B cell (primary cell): ENCODE measurements around the gene HRC. TPM values are rescaled to one million over a fixed set of nuclear protein-coding genes. Genes with fewer than 3 reads are reported as not detected.

ENCODE experiments used
- ATAC-seq: fragments of 200-7000 bp; cut with Tn5 transposase; one replicate; pipeline ENCODE4 v1.10.0; 2021; ENCODE audit warnings: low read depth, mild to moderate bottlenecking, moderate number of reproducible peaks, moderate library complexity
- CTCF ChIA-PET: fragments of 350-600 bp; sonication (Branson Sonifier 250); formaldehyde crosslinking; loops from one replicate; lab custom pipeline; 2021; ENCODE audit warnings: antibody characterized with exemption, inconsistent platforms; lab: Charles Lee
- POLR2A ChIA-PET: fragments of 350-600 bp; sonication (Branson Sonifier 250); formaldehyde crosslinking; loops from one replicate; lab custom pipeline; 2021; ENCODE audit warnings: antibody characterized with exemption; lab: Charles Lee
- DNase-seq: peaks from one replicate; pipeline ENCODE4 v3.0.0; 2013
- H2AFZ ChIP-seq: 2 replicates; pipeline ENCODE4 v1.6.1; 2012; ENCODE audit warnings: mild to moderate bottlenecking, low read depth, low read length; ENCODE audit not compliant: insufficient read depth, poor library complexity, severe bottlenecking
- H3K27ac ChIP-seq, 2 donors: 1 replicate in 1 of 2; 2 replicates in 1 of 2; pipeline ENCODE4 v1.5.1; 2012 to 2013; ENCODE audit warnings: low read length in 2 of 2, mild to moderate bottlenecking in 2 of 2, moderate library complexity in 1 of 2
- H3K27me3 ChIP-seq, 4 experiments: fragments of 200-600 bp in 1 of 4; sonication (generic) in 1 of 4; replicated peaks in 1 of 4; 1 replicate in 2 of 4; 2 replicates in 2 of 4; pipeline versions ENCODE4 v1.6.1 to v1.7.0; 2013 to 2016; ENCODE audit warnings: low read length in 3 of 4, mild to moderate bottlenecking in 2 of 4, mixed read lengths in 1 of 4, moderate library complexity in 1 of 4; ENCODE audit not compliant: insufficient read depth in 4 of 4, control insufficient read depth in 3 of 4; ENCODE audit errors: control extremely low read depth in 1 of 4
- H3K36me3 ChIP-seq, 2 experiments: replicated peaks in 1 of 2; 1 replicate in 1 of 2; 2 replicates in 1 of 2; pipeline versions ENCODE4 v1.6.1 to v1.7.1; 2013; ENCODE audit warnings: low read length in 1 of 2; ENCODE audit not compliant: insufficient read depth in 2 of 2, control insufficient read depth in 1 of 2; ENCODE audit errors: control extremely low read depth in 1 of 2, extremely low read depth in 1 of 2
- H3K4me1 ChIP-seq, 2 donors: fragments of 200-600 bp in 1 of 2; sonication (generic) in 1 of 2; 1 replicate in 1 of 2; 2 replicates in 1 of 2; pipeline versions ENCODE4 v1.5.1 to v1.6.1; 2013 to 2017; ENCODE audit warnings: low read length in 2 of 2; ENCODE audit not compliant: control insufficient read depth in 2 of 2, insufficient read depth in 2 of 2
- H3K4me2 ChIP-seq: replicated peaks from 2 replicates; pipeline ENCODE3; 2012; ENCODE audit warnings: mild to moderate bottlenecking, low read depth, low read length; ENCODE audit not compliant: poor library complexity, severe bottlenecking
- H3K4me3 ChIP-seq, 5 experiments: fragments of 200-600 bp in 1 of 5; sonication (generic) in 1 of 5; 1 replicate in 3 of 5; 2 replicates in 2 of 5; pipeline versions ENCODE4 v1.5.1 to v1.7.0; 2011 to 2016; ENCODE audit warnings: low read length in 4 of 5, mild to moderate bottlenecking in 4 of 5, low read depth in 2 of 5, control low read depth in 1 of 5, moderate library complexity in 1 of 5; ENCODE audit not compliant: insufficient read depth in 1 of 5; ENCODE audit errors: control extremely low read depth in 1 of 5, extremely low read depth in 1 of 5
- H3K79me2 ChIP-seq: fragments of 200-600 bp; sonication (generic); one replicate; pipeline ENCODE4 v1.6.0; 2016; ENCODE audit warnings: low read length; ENCODE audit not compliant: control insufficient read depth, insufficient read depth
- H3K9ac ChIP-seq: fragments of 200-600 bp; sonication (generic); 2 replicates; pipeline ENCODE4 v1.6.1; 2017; ENCODE audit warnings: mild to moderate bottlenecking, low read length, moderate library complexity
- H3K9me3 ChIP-seq, 3 donors: one replicate each; pipeline versions ENCODE4 v1.6.1 to v1.7.1; 2013; ENCODE audit warnings: low read length in 2 of 3; ENCODE audit not compliant: control insufficient read depth in 2 of 3, insufficient read depth in 1 of 3; ENCODE audit errors: control extremely low read depth in 1 of 3
- H4K20me1 ChIP-seq: 2 replicates; pipeline ENCODE4 v1.6.0; 2012; ENCODE audit warnings: mild to moderate bottlenecking, low read length; ENCODE audit not compliant: insufficient read depth, control insufficient read depth, poor library complexity, severe bottlenecking
- H3K27ac Mint-ChIP-seq: one replicate; pipeline ENCODE4 v1.8.0; 2021; ENCODE audit warnings: mixed read lengths
- H3K27me3 Mint-ChIP-seq: one replicate; pipeline ENCODE4 v1.8.0; 2021; ENCODE audit warnings: mixed read lengths
- H3K4me1 Mint-ChIP-seq: one replicate; pipeline ENCODE4 v1.8.0; 2021; ENCODE audit warnings: mixed read lengths
- H3K4me3 Mint-ChIP-seq: one replicate; pipeline ENCODE4 v1.8.0; 2021; ENCODE audit warnings: mixed read lengths
- H3K9me3 Mint-ChIP-seq: one replicate; pipeline ENCODE4 v1.8.0; 2022; ENCODE audit warnings: mixed read lengths; ENCODE audit not compliant: insufficient read depth
- EZH2 ChIP-seq: IDR thresholded peaks from 2 replicates; pipeline ENCODE4 v1.6.1; 2012; ENCODE audit warnings: borderline replicate concordance, low read depth, mild to moderate bottlenecking, moderate library complexity, low read length; ENCODE audit not compliant: insufficient read depth, poor library complexity, severe bottlenecking
- WGBS: methylation state at CpG from one replicate; pipeline ENCODE4 v1.1.5; 2013; ENCODE audit warnings: missing lambda C conversion rate; ENCODE audit not compliant: insufficient coverage; 5-methylcytosine and 5-hydroxymethylcytosine counted together
- intact Hi-C: fragments of 100-400 bp; cut with micrococcal nuclease; formaldehyde crosslinking; loops from one replicate; pipeline ENCODE4 v1.10.0; 2022
- polyA plus RNA-seq: library from polyadenylated mRNA; depleted of rRNA; stranded (reverse); fragments of >200 nt; gene quantifications from 2 replicates; pipeline ENCODE4 v1.2.3, GENCODE V29; 2012
- total RNA-seq, 2 donors: library from RNA; stranded (reverse); fragments of 120-200 nt in 1 of 2; gene quantifications; 1 replicate in 1 of 2; 2 replicates in 1 of 2; pipeline versions ENCODE4 v1.2.3 to v1.2.4, GENCODE V29; 2013 to 2022
- TF ChIP-seq, protein P1 (sequence below): fragments of 200-600 bp; IDR thresholded peaks from one replicate; pipeline ENCODE4 v1.8.0; 2022; ENCODE audit warnings: antibody characterized with exemption, mild to moderate bottlenecking

Gene HRC
- total and polyA plus RNA-seq, 2 donors (not counting 1 experiment from before 2014, with no cell fraction given), result not detected

DNA sequence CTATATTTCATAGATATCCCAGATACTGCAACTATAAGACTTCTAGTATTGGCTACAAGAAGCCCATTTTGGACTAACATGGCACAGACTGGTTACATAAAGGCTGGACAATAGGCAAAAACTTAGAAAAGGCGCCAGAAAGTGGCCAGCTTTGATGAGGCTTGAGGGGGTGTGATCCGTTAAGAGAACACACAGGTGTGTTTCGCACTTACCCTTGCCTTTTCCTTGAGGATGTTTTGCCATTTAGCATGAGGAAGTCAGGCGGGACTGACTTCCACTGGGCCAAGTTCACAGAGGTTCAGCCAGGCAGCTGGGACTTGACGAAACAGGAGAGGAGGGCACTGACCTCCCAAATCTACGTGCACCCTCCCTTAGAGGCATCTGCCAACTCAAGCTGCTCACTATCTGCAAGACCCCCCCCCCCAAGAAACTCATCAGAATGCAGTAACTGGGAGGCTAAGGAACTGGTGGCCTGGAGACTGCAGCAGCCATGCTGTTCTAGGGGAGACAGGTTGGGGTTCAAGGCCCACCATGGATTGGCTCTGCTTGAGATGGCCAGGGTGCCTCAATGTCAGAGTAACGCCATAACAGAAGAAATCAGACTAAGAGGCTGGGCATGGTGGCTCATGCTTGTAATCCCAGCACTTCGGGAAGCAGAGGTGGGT is 45.5 kb downstream of the HRC start:
- Histone ChIP-seq H3K9me3 (no peaks in the 10 kb centered on the region), H3K9ac (no peak overlapping the region), H3K27me3 (no peaks in the 10 kb centered on the region), H2AFZ (no peak overlapping the region), H3K79me2 (no peaks in the 10 kb centered on the region), H3K36me3 (peaks cover 0 to 37% of the 10 kb centered on the region in 2 experiments), H3K4me2 (no peak overlapping the region), H4K20me1 (peaks cover 32% of the 10 kb centered on the region), H3K4me1 (peaks cover 5 to 11% of the 10 kb centered on the region in 2 donors), H3K27ac (no peak overlapping the region), H3K4me3 (no peak overlapping the region)
- ATAC-seq, result no peak
- Mint-ChIP-seq H3K4me3 (no peak overlapping the region), H3K27ac (no peak overlapping the region), H3K9me3 (no peaks in the 10 kb centered on the region), H3K4me1 (peaks cover 17% of the 10 kb centered on the region), H3K27me3 (no peaks in the 10 kb centered on the region)
- TF ChIP-seq, protein P1, sequence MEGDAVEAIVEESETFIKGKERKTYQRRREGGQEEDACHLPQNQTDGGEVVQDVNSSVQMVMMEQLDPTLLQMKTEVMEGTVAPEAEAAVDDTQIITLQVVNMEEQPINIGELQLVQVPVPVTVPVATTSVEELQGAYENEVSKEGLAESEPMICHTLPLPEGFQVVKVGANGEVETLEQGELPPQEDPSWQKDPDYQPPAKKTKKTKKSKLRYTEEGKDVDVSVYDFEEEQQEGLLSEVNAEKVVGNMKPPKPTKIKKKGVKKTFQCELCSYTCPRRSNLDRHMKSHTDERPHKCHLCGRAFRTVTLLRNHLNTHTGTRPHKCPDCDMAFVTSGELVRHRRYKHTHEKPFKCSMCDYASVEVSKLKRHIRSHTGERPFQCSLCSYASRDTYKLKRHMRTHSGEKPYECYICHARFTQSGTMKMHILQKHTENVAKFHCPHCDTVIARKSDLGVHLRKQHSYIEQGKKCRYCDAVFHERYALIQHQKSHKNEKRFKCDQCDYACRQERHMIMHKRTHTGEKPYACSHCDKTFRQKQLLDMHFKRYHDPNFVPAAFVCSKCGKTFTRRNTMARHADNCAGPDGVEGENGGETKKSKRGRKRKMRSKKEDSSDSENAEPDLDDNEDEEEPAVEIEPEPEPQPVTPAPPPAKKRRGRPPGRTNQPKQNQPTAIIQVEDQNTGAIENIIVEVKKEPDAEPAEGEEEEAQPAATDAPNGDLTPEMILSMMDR, result no peak
- no peak for TF ChIP-seq EZH2
- WGBS, result 100% methylated on average over 6 of the region's 8 CpGs
- DNase-seq, result no peak
- ChIA-PET POLR2A (no interaction called here), CTCF (interaction anchor here (2.2 kb wide), 1 partner anchor 12 kb away, joined by 8 read pairs; no protein-coding TSS in a partner anchor)
- intact Hi-C loops, result loop anchor here (5.0 to 10.0 kb wide), 4 partner anchors 38 to 565 kb away; partner anchors contain the start of genes DBP, GYS1, PRMT1 and RUVBL2

DNA sequence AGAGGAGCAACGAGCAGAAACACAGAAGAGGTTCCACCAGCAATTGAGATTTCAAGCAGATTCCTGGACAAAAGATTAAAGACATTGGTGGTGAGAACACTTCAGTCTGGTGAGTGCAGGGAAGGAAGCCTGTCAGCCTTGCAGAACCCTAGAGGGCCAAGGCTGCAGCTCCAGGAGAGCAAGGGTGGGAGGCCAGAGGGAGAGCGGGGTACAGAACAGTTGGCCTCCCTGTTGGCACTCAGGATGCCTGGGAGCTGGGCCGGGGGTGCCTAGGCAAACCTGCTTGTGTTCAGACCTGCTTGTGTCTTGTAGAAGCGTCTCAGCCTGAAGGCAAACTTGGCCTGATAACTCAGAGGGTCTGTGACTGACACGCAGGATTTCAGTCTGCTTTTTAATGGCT is 46.1 kb downstream of the HRC start:
- Mint-ChIP-seq H3K27ac (no peak overlapping the region), H3K27me3 (no peaks in the 10 kb centered on the region), H3K4me3 (no peak overlapping the region), H3K9me3 (no peaks in the 10 kb centered on the region), H3K4me1 (peaks cover 21% of the 10 kb centered on the region)
- POLR2A ChIA-PET, result interaction anchor here (0.8 kb wide), 1 partner anchor 478 kb away, joined by 3 read pairs; no protein-coding TSS in a partner anchor
- Histone ChIP-seq H3K4me2 (no peak overlapping the region), H3K4me3 (no peak overlapping the region), H4K20me1 (peaks cover 34% of the 10 kb centered on the region), H3K36me3 (peaks cover 0 to 40% of the 10 kb centered on the region in 2 experiments), H2AFZ (no peak overlapping the region), H3K4me1 (peaks cover 8 to 13% of the 10 kb centered on the region in 2 donors), H3K27me3 (no peaks in the 10 kb centered on the region), H3K9me3 (no peaks in the 10 kb centered on the region), H3K9ac (no peak overlapping the region), H3K27ac (no peak overlapping the region), H3K79me2 (no peaks in the 10 kb centered on the region)
- DNase-seq (peak; percentile 14), ATAC-seq (no peak)
- intact Hi-C loops, result no loop called here
- TF ChIP-seq, protein P1, result no peak
- TF ChIP-seq EZH2, result no peak
- WGBS, result 92% methylated on average over 4 of the region's 5 CpGs
- CTCF ChIA-PET, result interaction anchor here (0.6 to 2.2 kb wide), 3 partner anchors 11 to 640 kb away, joined by 3 to 8 read pairs (median 4); no protein-coding TSS in a partner anchor
